Fibroblast of lung (primary cell): ENCODE data around the gene LRRC8D. TPM values are rescaled to one million over a fixed set of nuclear protein-coding genes. Genes with fewer than 3 reads are reported as not detected.

ENCODE experiments used
- DNase-seq, 2 donors: peaks; one replicate each; pipeline versions ENCODE4 v3.0.0 to v3.0.0-alpha.2; 2010; ENCODE audit warnings: low read depth in 2 of 2
- H2AFZ ChIP-seq: 2 replicates; pipeline ENCODE4 v1.5.1; 2012; ENCODE audit warnings: low read length, control low read depth, inconsistent platforms
- H3K27ac ChIP-seq: 2 replicates; pipeline ENCODE4 v1.5.1; 2011; ENCODE audit warnings: low read length, control low read depth; ENCODE audit not compliant: insufficient read depth
- H3K27me3 ChIP-seq: 2 replicates; pipeline ENCODE4 v1.5.1; 2011; ENCODE audit warnings: mild to moderate bottlenecking, low read length; ENCODE audit not compliant: control insufficient read depth, insufficient read depth
- H3K36me3 ChIP-seq: 2 replicates; pipeline ENCODE4 v1.5.1; 2011; ENCODE audit warnings: low read length; ENCODE audit not compliant: control insufficient read depth, insufficient read depth
- H3K4me1 ChIP-seq: 2 replicates; pipeline ENCODE4 v1.5.1; 2011; ENCODE audit warnings: low read length; ENCODE audit not compliant: control insufficient read depth, insufficient read depth; ENCODE audit errors: extremely low read depth
- H3K4me2 ChIP-seq: 2 replicates; pipeline ENCODE4 v1.5.1; 2011; ENCODE audit warnings: low read length, control low read depth; ENCODE audit not compliant: insufficient read depth; ENCODE audit errors: extremely low read depth
- H3K4me3 ChIP-seq, 4 experiments: fragments of 200-600 bp in 1 of 4; sonication (generic) in 1 of 4; replicated peaks in 1 of 4; 2 replicates each; pipeline ENCODE4 v1.5.1; 2011 to 2016; ENCODE audit warnings: low read length in 4 of 4, low read depth in 3 of 4, mild to moderate bottlenecking in 3 of 4, control low read depth in 2 of 4, inconsistent platforms in 1 of 4, mixed read lengths in 1 of 4; ENCODE audit not compliant: insufficient read depth in 1 of 4; ENCODE audit errors: control extremely low read depth in 1 of 4
- H3K79me2 ChIP-seq: 2 replicates; pipeline ENCODE4 v1.5.1; 2012; ENCODE audit warnings: mild to moderate bottlenecking, low read length, inconsistent platforms; ENCODE audit not compliant: control insufficient read depth, insufficient read depth
- H3K9ac ChIP-seq: 2 replicates; pipeline ENCODE4 v1.5.1; 2011; ENCODE audit warnings: mild to moderate bottlenecking, low read length, control low read depth; ENCODE audit not compliant: insufficient read depth
- H3K9me3 ChIP-seq: 2 replicates; pipeline ENCODE4 v1.5.1; 2012; ENCODE audit warnings: low read depth, low read length; ENCODE audit not compliant: control insufficient read depth, insufficient read depth
- H4K20me1 ChIP-seq: 2 replicates; pipeline ENCODE4 v1.5.1; 2011; ENCODE audit warnings: low read length; ENCODE audit not compliant: control insufficient read depth, insufficient read depth; ENCODE audit errors: extremely low read depth
- EZH2 ChIP-seq: IDR thresholded peaks from 2 replicates; pipeline ENCODE4 v1.5.1; 2012; ENCODE audit warnings: low read length, control low read depth, mild to moderate bottlenecking; ENCODE audit errors: missing control alignments
- polyA plus RNA-seq, 2 donors: library from polyadenylated mRNA; depleted of rRNA in 1 of 2; stranded (reverse) in 1 of 2; unstranded in 1 of 2; fragments of >200 nt; gene quantifications; 2 replicates each; pipeline ENCODE4 v1.2.1, GENCODE V29; 2011 to 2012; ENCODE audit warnings: missing spikeins in 1 of 2
- total RNA-seq: library from RNA; depleted of rRNA; stranded (reverse); fragments of >200 nt; gene quantifications from 2 replicates; pipeline ENCODE4 v1.2.1, GENCODE V29; 2014
- TF ChIP-seq, protein P1 (sequence below), 2 donors: IDR thresholded peaks in 1 of 2; conservative IDR thresholded peaks in 1 of 2; 1 replicate in 1 of 2; 2 replicates in 1 of 2; pipeline ENCODE4 v1.5.1; 2011 to 2012; ENCODE audit warnings: low read length in 2 of 2, control low read depth in 1 of 2, inconsistent platforms in 1 of 2, low read depth in 1 of 2, mild to moderate bottlenecking in 1 of 2

LRRC8D gene
- total and polyA plus RNA-seq, 2 donors (not counting 1 experiment from before 2014, with no cell fraction given), result 41.0 to 58.1 TPM

DNA sequence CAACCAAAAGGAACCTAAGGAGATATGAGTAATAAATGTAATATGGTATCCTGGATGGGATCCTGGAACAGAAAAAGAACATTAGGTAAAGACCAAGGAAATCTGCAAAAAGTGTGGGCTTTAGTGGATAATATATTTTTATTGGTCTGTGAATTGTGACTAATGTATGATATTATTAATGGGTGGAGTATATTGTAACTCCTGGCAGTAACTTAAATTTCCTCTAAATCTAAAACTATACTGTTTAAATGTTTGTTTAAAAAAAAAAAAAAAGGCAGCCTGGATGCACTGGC is 68.4 kb downstream of the LRRC8D start:
- Histone ChIP-seq H4K20me1 (no peaks in the 10 kb centered on the region), H3K27me3 (no peaks in the 10 kb centered on the region), H3K79me2 (no peaks in the 10 kb centered on the region), H3K27ac (no peak overlapping the region), H3K36me3 (no peaks in the 10 kb centered on the region), H3K4me2 (no peak overlapping the region), H3K4me1 (peaks cover 16% of the 10 kb centered on the region), H3K9ac (no peak overlapping the region), H2AFZ (no peak overlapping the region), H3K4me3 (no peak overlapping the region), H3K9me3 (no peaks in the 10 kb centered on the region)
- TF ChIP-seq, protein P1, sequence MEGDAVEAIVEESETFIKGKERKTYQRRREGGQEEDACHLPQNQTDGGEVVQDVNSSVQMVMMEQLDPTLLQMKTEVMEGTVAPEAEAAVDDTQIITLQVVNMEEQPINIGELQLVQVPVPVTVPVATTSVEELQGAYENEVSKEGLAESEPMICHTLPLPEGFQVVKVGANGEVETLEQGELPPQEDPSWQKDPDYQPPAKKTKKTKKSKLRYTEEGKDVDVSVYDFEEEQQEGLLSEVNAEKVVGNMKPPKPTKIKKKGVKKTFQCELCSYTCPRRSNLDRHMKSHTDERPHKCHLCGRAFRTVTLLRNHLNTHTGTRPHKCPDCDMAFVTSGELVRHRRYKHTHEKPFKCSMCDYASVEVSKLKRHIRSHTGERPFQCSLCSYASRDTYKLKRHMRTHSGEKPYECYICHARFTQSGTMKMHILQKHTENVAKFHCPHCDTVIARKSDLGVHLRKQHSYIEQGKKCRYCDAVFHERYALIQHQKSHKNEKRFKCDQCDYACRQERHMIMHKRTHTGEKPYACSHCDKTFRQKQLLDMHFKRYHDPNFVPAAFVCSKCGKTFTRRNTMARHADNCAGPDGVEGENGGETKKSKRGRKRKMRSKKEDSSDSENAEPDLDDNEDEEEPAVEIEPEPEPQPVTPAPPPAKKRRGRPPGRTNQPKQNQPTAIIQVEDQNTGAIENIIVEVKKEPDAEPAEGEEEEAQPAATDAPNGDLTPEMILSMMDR (conservative IDR thresholded peaks at IDR 0.05 in 1 of 2, IDR thresholded peaks at IDR 0.05 in 1 of 2; ENCODE audit: low read depth in 1 of 2, low read length in 2 of 2), result no peak
- TF ChIP-seq EZH2, result no peak
- peak in 1 of 2 donors; percentile 38 for DNase-seq

GRCh38 chr1:89890085-89890752 is 69.4 kb downstream of the LRRC8D start:
- no peak for TF ChIP-seq EZH2
- TF ChIP-seq, protein P1 (conservative IDR thresholded peaks at IDR 0.05 in 1 of 2, IDR thresholded peaks at IDR 0.05 in 1 of 2; ENCODE audit: low read depth in 1 of 2, low read length in 2 of 2), result no peak
- H3K27me3 ChIP-seq, result no peaks in the 10 kb centered on the region
- no peak overlapping the region for H3K9ac ChIP-seq
- no peaks in the 10 kb centered on the region for H3K79me2 ChIP-seq
- no peak overlapping the region for H3K4me3 ChIP-seq
- H4K20me1 ChIP-seq, result no peaks in the 10 kb centered on the region
- H3K36me3 ChIP-seq, result no peaks in the 10 kb centered on the region
- H3K27ac ChIP-seq, result no peak overlapping the region
- H3K9me3 ChIP-seq, result no peaks in the 10 kb centered on the region
- H2AFZ ChIP-seq, result no peak overlapping the region
- DNase-seq, result peak; percentile 62 to 77
- H3K4me2 ChIP-seq, result no peak overlapping the region
- peaks cover 16% of the 10 kb centered on the region for H3K4me1 ChIP-seq

- no peak for TF ChIP-seq EZH2
- TF ChIP-seq, protein P1 (conservative IDR thresholded peaks at IDR 0.05 in 1 of 2, IDR thresholded peaks at IDR 0.05 in 1 of 2; ENCODE audit: low read depth in 1 of 2, low read length in 2 of 2), result no peak
- no peak overlapping the region for H3K27ac ChIP-seq
- no peaks in the 10 kb centered on the region for H3K79me2 ChIP-seq
- H2AFZ ChIP-seq, result no peak overlapping the region
- no peak for DNase-seq
- H3K9me3 ChIP-seq, result no peaks in the 10 kb centered on the region
- peaks cover 11% of the 10 kb centered on the region for H3K4me1 ChIP-seq
- H3K27me3 ChIP-seq, result no peaks in the 10 kb centered on the region
- no peaks in the 10 kb centered on the region for H3K36me3 ChIP-seq
- no peak overlapping the region for H3K4me3 ChIP-seq
- no peak overlapping the region for H3K4me2 ChIP-seq
- H3K9ac ChIP-seq, result no peak overlapping the region
- H4K20me1 ChIP-seq, result no peaks in the 10 kb centered on the region
Observed at GRCh38 chr1:89892816-89893215, 72.0 kb downstream of the LRRC8D start.
